IPS-NIHi7 (cell line): Measurements from ENCODE around the gene IKBKG.
"Not testable (repeated sequence)": the region's sequence is repeated elsewhere in the genome, so short reads cannot be mapped to it uniquely, and the experiment has no call there.

Experiments
- DNase-seq: peaks from one replicate; pipeline ENCODE4 v3.0.0; 2012; ENCODE audit warnings: mixed read lengths; ENCODE audit errors: extremely low spot score

IKBKG gene

DNA sequence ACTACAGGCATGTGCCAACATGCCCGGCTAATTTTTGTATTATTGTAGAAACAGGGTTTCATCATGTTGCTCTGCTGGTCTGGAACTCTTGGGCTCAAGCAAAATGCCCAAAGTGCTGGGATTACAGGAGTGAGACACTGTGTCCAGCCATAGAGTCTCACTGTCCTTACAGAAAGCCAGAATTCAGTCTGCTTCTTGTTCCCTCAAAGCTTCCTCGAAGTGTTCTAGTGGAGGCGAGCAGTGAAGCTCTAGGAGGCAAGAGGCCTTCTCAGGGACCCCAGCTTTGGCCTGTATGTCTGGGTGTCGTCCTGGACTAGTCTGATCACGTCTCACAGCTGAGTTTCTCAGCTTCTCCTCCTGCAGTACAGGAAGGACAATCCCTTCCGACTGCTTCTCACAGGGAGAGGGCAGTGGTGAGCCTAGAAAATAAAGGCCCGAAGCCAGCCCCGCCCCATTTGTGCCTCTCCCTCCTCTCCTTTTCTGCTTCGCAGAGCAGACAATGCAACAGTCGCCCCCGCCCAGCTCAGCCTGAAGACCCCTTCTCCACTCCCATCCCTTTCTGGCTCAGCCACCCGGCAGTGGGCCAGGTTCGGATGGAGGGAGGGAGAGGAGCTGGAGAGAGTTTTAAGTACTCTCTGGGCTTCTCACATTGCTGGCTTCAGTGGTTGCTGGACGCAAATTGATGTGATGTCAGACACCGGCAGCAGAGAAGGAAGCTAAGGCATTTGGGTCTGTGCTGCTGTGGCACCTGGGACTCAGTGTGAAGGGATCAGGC lies 20.3 kb upstream of the IKBKG start:
- DNase-seq = peak; percentile 62

DNA sequence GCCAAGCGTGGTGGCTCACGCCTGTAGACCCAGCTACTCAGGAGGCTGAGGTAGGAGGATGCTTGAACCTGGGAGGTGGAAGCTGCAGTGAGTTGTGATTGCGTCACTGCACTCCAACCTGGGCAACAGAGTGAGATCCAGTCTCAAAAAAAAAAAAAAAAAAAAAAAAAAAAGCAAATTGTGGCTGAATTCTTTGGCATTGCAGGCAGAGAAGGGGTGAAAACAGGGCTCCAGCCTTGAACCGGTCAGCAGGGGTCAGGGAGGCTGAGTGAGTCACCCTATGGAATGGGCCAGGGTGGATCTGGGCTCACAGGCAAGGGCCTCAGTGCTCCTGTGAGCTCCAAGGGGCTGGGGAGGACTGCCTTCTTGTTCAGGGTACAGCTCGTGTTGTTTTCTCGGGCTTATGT lies 18.2 kb upstream of the IKBKG start:
- no peak for DNase-seq

DNA sequence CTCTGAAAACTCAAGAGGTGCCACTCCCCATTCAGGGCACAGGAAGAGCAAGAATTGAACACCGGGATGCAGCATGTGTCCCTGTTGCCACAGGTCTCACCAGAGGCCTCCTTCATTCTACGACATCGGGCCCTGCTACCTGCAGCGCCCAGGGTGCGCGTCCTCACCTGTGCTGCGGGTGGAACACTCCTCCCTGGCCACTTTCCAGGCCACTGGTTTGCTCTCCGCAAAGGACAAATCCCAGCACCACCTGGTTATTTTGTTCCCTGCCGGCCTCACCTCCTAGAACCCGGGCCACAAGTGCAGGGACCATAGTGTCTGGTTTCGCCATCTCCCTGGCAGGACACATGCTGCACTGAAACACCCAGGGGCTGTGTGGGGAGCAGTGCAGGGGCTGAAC lies 17.1 kb upstream of the IKBKG start:
- DNase-seq = no peak

DNA sequence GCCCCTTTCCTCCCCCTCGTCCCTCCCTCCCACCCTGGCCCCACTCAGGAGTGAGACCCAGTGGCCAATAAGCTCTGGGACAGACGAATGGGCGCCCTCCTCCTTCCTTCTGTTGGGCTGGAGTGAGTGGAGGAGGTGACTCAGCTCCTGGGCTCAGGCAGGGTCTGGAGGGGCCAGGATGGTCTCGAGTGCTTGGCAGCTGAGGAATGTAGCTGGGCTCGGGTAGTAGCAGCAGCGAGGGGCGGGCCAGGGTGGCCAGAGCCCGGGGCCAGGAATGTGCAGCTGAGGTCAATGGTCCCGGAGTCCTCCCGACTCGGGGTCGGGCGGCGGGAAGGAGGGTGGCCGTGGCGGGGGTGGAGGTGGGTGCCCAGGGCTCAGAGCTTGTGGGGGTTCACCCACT lies 15.8 kb upstream of the IKBKG start:
- DNase-seq = no peak

- DNase-seq = no peak
Measured at GRCh38 chrX:154532690-154533089, 14.7 kb upstream of the IKBKG start.

- DNase-seq = peak; percentile 74
Measured at GRCh38 chrX:154534526-154535322, 12.7 kb upstream of the IKBKG start.

GRCh38 chrX:154535892-154536291 lies 11.5 kb upstream of the IKBKG start:
- no peak for DNase-seq

- DNase-seq = no peak
Measured at GRCh38 chrX:154539077-154539476, 8.3 kb upstream of the IKBKG start.

- not testable (repeated sequence) for DNase-seq
Measured at GRCh38 chrX:154540365-154540764, 7.1 kb upstream of the IKBKG start.

DNA sequence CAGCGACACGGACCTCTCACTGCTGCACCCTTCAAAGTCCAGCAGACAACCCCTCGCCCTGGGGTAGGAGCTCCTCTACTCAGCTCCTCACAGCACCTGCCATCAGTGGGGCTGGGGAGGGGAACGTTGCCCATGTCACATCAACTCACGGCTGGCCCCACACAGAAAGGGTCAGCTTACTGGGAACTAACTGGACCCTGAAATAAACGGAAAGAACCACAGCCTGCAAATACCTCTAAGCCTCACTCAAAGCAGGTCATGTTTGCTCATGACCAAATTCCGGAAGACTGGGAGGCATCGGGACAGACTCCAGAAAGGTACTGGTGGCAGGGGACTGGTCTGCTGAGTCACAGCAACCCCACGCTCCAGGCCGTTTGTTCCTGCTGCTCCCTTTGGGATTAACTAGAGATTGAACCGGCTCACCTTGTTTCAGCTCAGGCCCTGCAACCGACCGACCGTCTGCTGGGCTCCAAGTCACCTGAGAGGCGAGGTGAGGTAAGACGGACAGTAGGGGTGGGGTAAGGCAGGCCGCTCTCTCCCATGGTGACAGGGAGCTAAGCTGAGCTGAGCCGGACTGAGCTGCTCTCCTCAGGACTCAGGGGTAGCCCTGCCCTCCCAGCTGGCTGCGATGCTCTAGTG lies 6.4 kb upstream of the IKBKG start:
- DNase-seq = no peak

DNA sequence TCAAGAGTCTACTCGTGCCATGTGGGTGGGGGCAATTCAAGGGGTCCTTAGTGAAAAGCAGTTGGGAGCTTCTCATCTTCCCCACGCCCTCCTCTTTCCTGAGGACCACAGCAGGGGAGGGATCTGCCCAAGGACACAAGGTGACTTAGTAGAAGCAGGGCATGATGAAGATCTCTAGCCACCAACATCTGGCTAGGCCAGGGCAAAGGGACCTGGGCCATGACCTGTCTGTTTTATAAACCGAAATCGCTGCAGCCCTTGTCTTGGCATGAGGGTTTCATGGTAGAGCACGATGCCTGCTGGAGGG lies 5.9 kb upstream of the IKBKG start:
- no peak for DNase-seq

- no peak for DNase-seq
Measured at GRCh38 chrX:154541896-154542722, 5.3 kb upstream of the IKBKG start.

GRCh38 chrX:154542723-154543424 lies 4.5 kb upstream of the IKBKG start:
- no peak for DNase-seq

DNA sequence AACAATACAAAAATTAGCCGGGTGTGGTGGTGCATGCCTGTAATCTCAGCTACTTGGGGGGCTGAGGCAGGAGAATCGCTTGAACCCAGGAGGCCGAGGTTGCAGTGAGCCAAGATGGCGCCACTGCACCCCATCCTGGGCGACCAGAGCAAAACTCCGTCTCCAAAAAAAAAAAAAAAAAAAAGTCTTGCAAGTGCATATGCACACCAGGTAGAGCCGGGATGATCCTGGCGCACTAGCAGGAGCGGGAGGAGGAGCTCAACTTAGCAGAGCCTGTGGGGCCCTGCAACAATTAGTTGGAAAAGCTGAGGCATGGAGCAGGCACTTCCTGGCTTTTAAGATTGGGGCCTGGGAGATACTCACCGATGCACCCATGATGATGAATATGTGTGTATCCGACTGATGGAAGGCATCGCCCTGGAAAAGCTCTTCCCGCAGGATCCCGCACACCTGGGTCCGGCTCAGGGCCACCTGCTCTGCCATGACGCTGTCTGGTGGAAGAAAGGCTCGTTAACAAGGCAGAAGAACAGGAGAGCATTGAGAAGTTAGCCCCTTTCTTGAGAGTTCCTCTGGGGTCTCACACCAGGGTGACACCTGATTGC lies 1.6 kb upstream of the IKBKG start:
- no peak for DNase-seq

DNA sequence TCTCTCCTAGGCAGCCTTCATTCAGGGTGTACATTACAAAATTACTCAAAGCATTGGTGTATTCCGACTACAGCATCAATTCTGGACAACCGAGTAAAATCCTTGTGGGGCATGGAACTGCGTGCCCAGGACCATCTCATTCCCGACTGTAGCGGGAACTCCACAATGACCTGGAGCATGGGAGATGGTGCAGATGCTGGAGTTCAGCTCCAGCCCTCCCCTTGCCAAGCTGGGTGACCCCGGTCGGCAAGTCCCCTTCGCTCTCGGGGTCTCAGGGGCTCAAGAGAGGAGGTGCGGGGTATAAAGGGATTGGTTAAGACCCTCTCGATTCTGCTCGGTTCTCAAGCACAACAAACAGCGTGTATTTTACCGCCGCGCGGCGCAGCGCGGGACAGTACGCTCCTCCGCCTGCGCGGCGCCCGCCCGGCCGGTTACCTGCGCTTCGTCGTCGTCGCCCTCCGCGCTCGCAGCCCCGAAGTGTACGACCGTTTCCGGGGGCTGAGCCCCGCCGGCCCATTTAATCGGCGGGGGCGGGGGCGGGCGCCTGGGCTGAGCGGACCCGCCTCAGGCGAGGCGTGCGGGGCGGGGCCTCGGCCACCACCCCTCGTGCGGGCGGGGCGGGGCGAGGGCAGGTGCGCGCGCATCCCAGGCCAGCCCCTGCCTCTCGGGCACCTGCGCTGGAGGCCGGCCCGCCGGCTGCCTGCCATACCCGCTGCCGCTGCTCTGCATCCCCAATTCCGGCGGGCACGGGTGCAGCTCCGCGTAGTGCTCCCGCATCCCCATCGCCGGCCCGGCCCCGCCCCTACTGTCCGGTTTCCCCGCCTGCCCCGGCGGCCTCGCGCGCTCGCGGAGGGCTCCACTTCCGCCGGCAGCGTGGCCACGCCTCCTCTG lies 821 bp upstream of the IKBKG start, which contains the start of gene G6PD:
TSS of gene G6PD (minus strand) at position 493 of the 891 bp plus-strand sequence. CDS start 691 bp downstream, outside the sequence.
- DNase-seq = peak; percentile 86

DNA sequence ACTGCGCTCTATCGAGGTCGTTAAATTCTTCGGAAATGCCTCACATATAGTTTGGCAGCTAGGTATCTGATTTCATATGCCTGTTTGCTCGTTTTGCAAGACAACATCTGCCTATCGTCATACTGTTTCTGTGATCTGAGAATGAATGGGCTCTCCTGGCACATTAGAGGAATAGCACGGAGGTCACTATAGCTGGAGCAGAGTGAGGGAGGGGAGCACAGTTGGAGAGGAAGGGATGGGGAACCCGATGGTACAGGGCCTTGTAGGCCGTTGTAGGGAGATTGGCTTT lies 552 bp downstream of the IKBKG start:
- DNase-seq = no peak

DNA sequence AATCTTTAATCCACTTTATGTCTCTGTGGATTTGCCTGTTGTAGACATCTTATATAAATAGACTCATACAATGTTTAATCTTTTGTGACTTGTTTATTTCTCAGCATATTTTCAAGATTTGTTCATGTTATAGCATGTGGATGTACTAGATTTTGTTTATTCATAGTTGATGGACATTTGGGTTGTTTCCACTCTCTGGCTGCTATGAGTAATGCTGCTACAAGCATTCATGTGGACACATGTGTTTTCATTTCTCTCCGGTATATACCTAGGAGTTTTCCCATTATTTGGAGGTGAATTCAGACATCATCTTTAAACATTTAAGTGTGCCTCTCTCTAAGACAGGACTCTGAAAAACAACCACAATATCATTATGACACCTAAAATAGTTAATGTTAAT lies 2.3 kb downstream of the IKBKG start:
- DNase-seq = no peak

- not testable (repeated sequence) for DNase-seq
Measured at GRCh38 chrX:154552112-154552806, 4.8 kb downstream of the IKBKG start.

- not testable (repeated sequence) for DNase-seq
Measured at GRCh38 chrX:154558060-154558690, 10.8 kb downstream of the IKBKG start.
